GM12873 (cell line): ENCODE data around the gene GUK1.

ENCODE experiments used
- TF ChIP-seq, protein P1 (sequence below): IDR thresholded peaks from 2 replicates; pipeline ENCODE4 v1.5.1; 2012; ENCODE audit warnings: low read depth, mild to moderate bottlenecking, moderate library complexity, low read length, control low read depth; ENCODE audit not compliant: insufficient read depth; ENCODE audit errors: missing control alignments

The GUK1 gene

DNA sequence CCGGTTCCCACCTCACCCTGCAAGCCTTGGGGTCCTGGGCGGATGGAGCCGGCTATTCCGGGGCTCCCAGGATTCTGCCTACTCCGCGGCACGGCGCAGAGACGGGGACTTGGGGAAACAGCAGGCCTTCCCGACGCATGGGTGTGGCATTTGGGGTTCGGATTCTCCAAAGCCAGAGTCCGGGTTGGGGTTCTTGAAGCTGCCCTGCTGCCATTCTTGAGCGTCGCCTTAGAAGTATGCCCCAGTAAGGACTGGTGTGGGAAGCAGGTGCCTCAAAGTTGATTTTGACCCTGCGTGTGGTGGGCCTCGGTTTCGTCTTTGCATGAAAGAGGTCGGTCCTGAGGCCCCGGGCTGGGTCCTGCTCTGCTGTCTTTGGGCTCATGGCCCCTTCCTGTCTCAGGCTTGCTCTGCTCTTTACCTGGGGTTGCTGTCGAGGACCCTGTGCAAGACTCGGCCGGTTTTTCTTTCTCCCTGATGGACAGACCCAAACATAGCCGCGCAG, 696 bp downstream of the GUK1 start:
- TF ChIP-seq, protein P1, sequence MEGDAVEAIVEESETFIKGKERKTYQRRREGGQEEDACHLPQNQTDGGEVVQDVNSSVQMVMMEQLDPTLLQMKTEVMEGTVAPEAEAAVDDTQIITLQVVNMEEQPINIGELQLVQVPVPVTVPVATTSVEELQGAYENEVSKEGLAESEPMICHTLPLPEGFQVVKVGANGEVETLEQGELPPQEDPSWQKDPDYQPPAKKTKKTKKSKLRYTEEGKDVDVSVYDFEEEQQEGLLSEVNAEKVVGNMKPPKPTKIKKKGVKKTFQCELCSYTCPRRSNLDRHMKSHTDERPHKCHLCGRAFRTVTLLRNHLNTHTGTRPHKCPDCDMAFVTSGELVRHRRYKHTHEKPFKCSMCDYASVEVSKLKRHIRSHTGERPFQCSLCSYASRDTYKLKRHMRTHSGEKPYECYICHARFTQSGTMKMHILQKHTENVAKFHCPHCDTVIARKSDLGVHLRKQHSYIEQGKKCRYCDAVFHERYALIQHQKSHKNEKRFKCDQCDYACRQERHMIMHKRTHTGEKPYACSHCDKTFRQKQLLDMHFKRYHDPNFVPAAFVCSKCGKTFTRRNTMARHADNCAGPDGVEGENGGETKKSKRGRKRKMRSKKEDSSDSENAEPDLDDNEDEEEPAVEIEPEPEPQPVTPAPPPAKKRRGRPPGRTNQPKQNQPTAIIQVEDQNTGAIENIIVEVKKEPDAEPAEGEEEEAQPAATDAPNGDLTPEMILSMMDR: no peak

- TF ChIP-seq, protein P1: no peak
Observed at GRCh38 chr1:228141226-228142044, 1.4 kb downstream of the GUK1 start.

DNA sequence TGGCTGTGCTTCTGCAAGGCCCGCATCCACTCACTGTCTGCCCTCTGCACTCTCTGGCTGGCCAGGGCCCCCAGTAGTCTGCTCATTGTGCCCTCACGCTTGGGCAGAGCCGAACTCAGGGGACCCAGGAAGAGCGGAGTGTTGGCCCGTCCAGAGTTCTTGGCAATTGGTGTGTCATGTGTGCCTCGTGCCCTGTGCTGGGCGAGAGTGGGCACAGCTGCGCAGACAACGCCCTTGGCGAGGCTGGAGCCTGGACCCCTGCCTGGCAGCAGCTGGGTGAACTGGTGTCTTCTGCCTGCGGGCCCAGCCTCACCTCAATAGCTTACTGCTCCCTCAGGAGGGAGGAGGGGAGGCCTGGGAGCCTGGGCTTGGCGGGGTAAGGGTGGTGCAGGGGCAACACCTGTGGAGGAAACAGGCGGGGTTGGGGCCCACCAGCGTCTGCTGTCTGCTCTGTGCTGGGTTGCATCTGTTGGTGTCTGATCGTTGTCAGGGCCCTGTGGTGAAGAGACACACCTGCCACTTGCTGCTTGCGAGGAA, 2.1 kb downstream of the GUK1 start:
- TF ChIP-seq, protein P1: no peak

DNA sequence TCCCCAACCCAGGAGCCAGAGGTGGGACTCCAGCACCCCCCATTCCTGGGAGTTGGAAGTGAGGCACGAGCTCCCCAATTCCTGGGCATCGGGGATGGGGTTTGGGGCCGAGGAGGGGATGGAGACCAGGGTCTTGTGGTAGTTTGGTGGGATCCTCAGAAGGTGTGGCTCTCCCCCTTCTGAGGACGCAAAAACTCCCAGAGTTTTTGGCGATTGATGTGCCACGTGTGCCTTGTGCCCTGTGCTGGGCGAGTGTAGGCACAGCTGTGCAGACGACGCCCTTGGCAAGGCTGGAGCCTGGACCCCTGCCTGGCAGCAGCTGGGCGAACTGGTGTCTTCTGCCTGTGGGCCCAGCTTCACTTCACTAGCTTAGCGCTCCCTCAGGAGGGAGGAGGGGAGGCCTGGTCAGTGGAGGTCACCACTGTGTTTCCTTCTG, 2.6 kb downstream of the GUK1 start:
- TF ChIP-seq, protein P1: no peak

- TF ChIP-seq, protein P1: no peak
Observed at GRCh38 chr1:228143480-228144192, 3.6 kb downstream of the GUK1 start.

DNA sequence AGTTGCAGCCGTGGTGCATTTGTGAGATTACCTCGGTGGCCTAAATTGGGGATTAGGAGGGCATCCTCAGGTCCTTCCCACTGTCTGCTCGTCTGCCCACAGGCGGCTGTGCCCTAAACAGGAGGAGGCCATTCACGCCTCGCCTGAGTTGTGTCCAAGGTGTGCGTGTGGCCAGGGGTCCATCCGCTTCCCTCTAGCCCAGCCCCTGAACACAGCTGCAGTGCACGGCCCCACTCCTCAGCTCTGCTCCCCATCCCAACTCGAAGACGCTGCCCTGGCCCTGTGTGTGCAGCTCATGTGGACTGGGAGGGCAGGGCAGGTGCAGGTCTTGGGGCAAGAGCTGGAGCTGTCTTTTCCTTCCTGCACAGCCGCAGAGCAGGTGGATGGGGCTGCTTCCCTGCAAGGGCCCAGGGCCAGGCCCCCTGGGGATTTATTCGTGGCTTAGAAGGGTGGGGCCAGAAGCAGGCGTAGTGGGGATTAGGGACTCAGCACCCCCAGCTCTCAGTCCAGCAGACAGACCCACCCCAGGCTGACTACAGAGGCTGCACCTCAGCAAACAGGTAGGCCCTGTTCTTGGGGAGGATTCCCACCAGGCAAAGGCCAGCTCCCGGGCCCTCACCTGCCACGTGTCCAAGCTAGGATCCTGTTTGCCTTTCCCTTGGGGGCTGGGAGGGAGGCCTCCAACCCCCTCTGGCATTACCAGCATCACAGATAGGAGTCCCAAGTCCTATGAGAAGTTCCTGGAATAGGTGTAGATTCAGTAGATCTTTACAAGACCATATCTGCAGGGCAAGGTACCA, 4.3 kb downstream of the GUK1 start:
- TF ChIP-seq, protein P1: no peak
